Right lobe of liver (tissue), 4 donors: ENCODE measurements around the gene RMC1.

Experiments
- CTCF ChIP-seq, 4 donors: fragments of 200-600 bp in 3 of 4; fragments of 450-650 bp in 1 of 4; IDR thresholded peaks; one replicate each; pipeline versions ENCODE4 v1.5.1 to v1.8.0; 2016 to 2022; ENCODE audit warnings: antibody characterized with exemption in 4 of 4, mild to moderate bottlenecking in 2 of 4
- POLR2A ChIP-seq: fragments of 450-650 bp; IDR thresholded peaks from one replicate; pipeline ENCODE4 v1.6.1; 2017; ENCODE audit warnings: antibody characterized with exemption, mild to moderate bottlenecking
- donor health status: DM: no; HTN: no; CAD: no.
- donor health status: DM: no; HTN: no; CAD: no.
- donor health status: DM: no; HTN: yes; CAD: no.

GRCh38 chr18:23501626-23502025 is 1.7 kb upstream of the RMC1 start:
- TF ChIP-seq CTCF (IDR thresholded peaks at IDR 0.05) (no peak), POLR2A (no peak)
